DOHH2 (cell line): Measurements from ENCODE around the gene ZNF891.

Experiments
- CTCF ChIP-seq: fragments of 200-600 bp; sonication (generic); IDR thresholded peaks from one replicate; pipeline ENCODE4 v1.5.1; 2014; ENCODE audit warnings: antibody characterized with exemption, mild to moderate bottlenecking, low read depth, low read length; ENCODE audit not compliant: poor library complexity, severe bottlenecking
- EZH2phosphoT487 ChIP-seq: fragments of 200-600 bp; sonication (generic); IDR thresholded peaks from 2 replicates; pipeline ENCODE4 v1.6.1; 2017; ENCODE audit warnings: borderline replicate concordance, mild to moderate bottlenecking, antibody characterized with exemption, low read length, moderate library complexity, mixed read lengths

GRCh38 chr12:133130038-133130807 lies at the start of gene ZNF891, which contains the start of gene ZNF10:
- TF ChIP-seq EZH2phosphoT487 = no peak
- TF ChIP-seq CTCF = no peak
